Germinal center (tissue), 1 donor: Measurements from ENCODE around the gene TSPAN7.

Source experiments
- DNase-seq: peaks from one replicate; pipeline ENCODE4 v3.0.0; 2012; ENCODE audit warnings: mixed read lengths, low spot score

The TSPAN7 gene

GRCh38 chrX:38649221-38649620 is 87.9 kb downstream of the TSPAN7 start:
- DNase-seq: no peak

- DNase-seq: no peak
These were observed 88.6 kb downstream of the TSPAN7 start for GRCh38 chrX:38649674-38650647.

- DNase-seq: no peak
These were observed 90.6 kb downstream of the TSPAN7 start for GRCh38 chrX:38651625-38652601.

GRCh38 chrX:38652934-38653442 is 91.6 kb downstream of the TSPAN7 start:
- DNase-seq: no peak

GRCh38 chrX:38654302-38654701 is 93.0 kb downstream of the TSPAN7 start:
- no peak for DNase-seq

GRCh38 chrX:38656350-38656915 is 95.1 kb downstream of the TSPAN7 start:
- no peak for DNase-seq

GRCh38 chrX:38657562-38657961 is 96.2 kb downstream of the TSPAN7 start:
- no peak for DNase-seq

- no peak for DNase-seq
These were observed 99.2 kb downstream of the TSPAN7 start for GRCh38 chrX:38660395-38661102.

- no peak for DNase-seq
These were observed 99.7 kb downstream of the TSPAN7 start for GRCh38 chrX:38661103-38661441.

GRCh38 chrX:38661561-38661960 is 100.2 kb downstream of the TSPAN7 start:
- no peak for DNase-seq

- no peak for DNase-seq
These were observed 101.3 kb downstream of the TSPAN7 start for GRCh38 chrX:38662640-38663039.

- DNase-seq: no peak
These were observed 102.9 kb downstream of the TSPAN7 start for GRCh38 chrX:38664285-38664684.

- no peak for DNase-seq
These were observed 105.6 kb downstream of the TSPAN7 start for GRCh38 chrX:38666909-38667308.

- DNase-seq: no peak
These were observed 107.4 kb downstream of the TSPAN7 start for GRCh38 chrX:38668771-38669170.

- no peak for DNase-seq
These were observed 108.1 kb downstream of the TSPAN7 start for GRCh38 chrX:38669428-38669827.

GRCh38 chrX:38672646-38673045 is 111.3 kb downstream of the TSPAN7 start:
- DNase-seq: no peak

GRCh38 chrX:38675856-38676255 is 114.5 kb downstream of the TSPAN7 start:
- no peak for DNase-seq

GRCh38 chrX:38678183-38678582 is 116.8 kb downstream of the TSPAN7 start:
- DNase-seq: no peak

GRCh38 chrX:38678821-38679220 is 117.5 kb downstream of the TSPAN7 start:
- DNase-seq: no peak

- no peak for DNase-seq
These were observed 118.4 kb downstream of the TSPAN7 start for GRCh38 chrX:38679695-38680094.

- DNase-seq: no peak
These were observed 120.8 kb downstream of the TSPAN7 start for GRCh38 chrX:38682095-38682494.

GRCh38 chrX:38692961-38693360 is 131.6 kb downstream of the TSPAN7 start:
- DNase-seq: no peak
